ENCODE results near the gene SPACDR.
"Not testable (repeated sequence)": the region's sequence is repeated elsewhere in the genome, so short reads cannot be mapped to it uniquely, and the experiment has no call there.

The SPACDR gene

DNA sequence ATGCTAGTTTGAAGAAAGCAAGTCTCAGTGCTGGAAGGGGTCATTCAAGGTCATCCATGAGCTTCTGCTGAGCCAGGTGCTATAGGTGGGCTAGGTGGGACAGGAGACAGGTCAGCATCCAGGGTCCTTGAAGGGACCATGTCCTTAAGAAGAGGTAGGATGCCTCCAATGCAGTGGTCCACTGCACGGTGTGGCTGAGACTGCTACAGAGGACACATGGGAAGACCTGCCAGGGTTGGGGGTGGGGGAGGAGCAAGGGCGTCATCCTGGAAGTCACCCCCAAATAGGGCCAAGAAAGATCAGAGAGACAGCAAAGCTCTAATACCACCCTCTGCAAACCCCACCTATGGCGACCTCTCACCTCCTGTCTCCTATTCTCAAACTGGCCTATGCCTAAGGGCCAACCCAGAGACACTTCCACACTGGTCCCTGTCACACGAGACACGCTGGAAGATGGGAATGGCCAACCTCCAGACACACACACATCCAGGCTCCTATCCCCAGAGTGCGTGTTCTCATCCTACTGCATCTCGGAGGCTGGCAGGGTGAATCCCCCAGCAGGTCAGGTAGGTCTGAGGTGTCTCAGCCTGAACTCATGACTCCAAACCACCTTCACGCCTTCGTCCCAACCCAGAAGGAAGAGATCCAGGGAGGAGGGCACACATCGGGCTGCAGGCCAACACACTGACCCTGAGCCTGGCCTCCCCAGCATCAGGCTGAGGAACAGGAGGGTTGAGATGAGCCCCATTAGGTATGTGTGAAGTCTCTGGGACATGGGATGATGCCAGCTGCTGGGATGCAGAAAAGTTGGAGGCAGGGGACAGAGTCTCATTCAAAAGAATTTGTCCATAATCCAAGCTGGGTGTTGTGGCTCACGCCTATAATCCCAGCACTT, 22.2 kb downstream of the SPACDR start:
- DNase-seq, result no peak

DNA sequence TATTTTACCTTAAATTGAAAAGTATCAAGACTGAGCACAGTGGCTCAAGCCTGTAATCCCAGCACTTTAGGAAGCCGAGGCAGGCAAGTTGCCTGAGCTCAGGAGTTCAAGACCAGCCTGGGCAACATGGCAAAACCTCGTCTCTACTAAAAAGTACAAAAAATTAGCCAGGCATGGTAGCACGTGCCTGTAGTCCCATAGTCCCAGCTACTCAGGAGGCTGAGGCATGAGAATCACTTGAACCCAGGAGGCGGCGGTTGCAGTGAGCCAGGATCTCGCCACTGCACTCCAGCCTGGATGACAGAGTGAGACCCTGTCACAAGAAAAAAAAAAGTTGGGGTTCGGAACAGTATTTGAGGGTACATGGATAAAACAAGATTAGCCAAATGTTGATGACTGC, 24.8 kb downstream of the SPACDR start:
- in situ Hi-C loops (cut with MboI; ENCODE audit: low pct_unique_long_range_greater_than_20kb, low sequenced_read_pairs); DNase-seq: not testable (repeated sequence)

More for the DNA sequence above, 22.2 kb downstream of the SPACDR start:
- in situ Hi-C loops (cut with MboI; ENCODE audit: low pct_unique_long_range_greater_than_20kb, low sequenced_read_pairs), result no loop called here

- in situ Hi-C loops (cut with MboI; ENCODE audit: low pct_unique_long_range_greater_than_20kb, low sequenced_read_pairs); DNase-seq: not testable (repeated sequence)
Measured at GRCh38 chr7:100438731-100439130, 25.3 kb downstream of the SPACDR start.

- in situ Hi-C loops (cut with MboI; ENCODE audit: low pct_unique_long_range_greater_than_20kb, low sequenced_read_pairs), result no loop called here
- DNase-seq, result no peak
Measured at GRCh38 chr7:100438172-100438571, 25.9 kb downstream of the SPACDR start.

GRCh38 chr7:100437150-100438100, 26.6 kb downstream of the SPACDR start:
- no peak for DNase-seq
- in situ Hi-C loops (cut with MboI; ENCODE audit: low pct_unique_long_range_greater_than_20kb, low sequenced_read_pairs), result no loop called here

- peak; percentile 34 for DNase-seq
- in situ Hi-C loops (cut with MboI; ENCODE audit: low pct_unique_long_range_greater_than_20kb, low sequenced_read_pairs), result no loop called here
Measured at GRCh38 chr7:100435401-100436304, 28.4 kb downstream of the SPACDR start.

GRCh38 chr7:100434297-100435144, 29.5 kb downstream of the SPACDR start:
- in situ Hi-C loops (cut with MboI; ENCODE audit: low pct_unique_long_range_greater_than_20kb, low sequenced_read_pairs), result no loop called here
- DNase-seq, result no peak

DNA sequence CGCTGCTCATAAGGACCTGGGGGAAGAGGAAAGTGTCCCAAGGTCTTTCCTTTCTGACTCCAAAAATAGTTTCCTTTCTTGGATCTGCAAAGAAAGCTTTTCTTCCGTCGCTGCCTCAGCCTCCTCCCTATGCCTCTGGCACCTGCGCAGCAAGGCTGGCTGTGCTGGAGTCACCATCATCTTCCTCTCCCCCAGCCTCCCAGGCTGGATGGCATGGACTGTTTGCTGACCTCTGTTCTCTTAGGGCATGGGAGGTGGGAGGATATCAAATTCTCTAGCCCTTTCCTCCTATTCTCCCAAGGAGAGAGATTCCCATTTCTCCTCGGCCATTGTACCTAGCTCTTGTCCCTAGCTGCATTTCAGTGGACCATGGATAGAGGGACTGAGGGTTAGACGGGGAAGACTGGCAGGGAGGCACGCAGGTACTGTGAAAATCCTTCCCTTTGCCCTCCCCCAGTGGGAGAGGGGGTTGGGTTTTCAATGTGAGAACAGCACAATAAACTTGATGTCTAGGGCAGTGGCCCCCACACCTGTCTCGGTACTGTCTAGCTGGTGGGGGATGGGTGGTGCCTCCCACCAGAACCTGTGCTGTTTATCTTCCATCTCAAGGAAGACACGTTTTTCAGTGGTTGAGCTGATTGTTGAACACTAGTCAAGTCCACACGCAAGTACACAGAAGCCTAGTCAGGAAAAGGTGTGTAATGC, 30.3 kb downstream of the SPACDR start:
- in situ Hi-C loops (cut with MboI; ENCODE audit: low pct_unique_long_range_greater_than_20kb, low sequenced_read_pairs), result no loop called here
- no peak for DNase-seq

GRCh38 chr7:100433276-100433591, 30.8 kb downstream of the SPACDR start:
- in situ Hi-C loops (cut with MboI; ENCODE audit: low pct_unique_long_range_greater_than_20kb, low sequenced_read_pairs), result no loop called here
- no peak for DNase-seq

DNA sequence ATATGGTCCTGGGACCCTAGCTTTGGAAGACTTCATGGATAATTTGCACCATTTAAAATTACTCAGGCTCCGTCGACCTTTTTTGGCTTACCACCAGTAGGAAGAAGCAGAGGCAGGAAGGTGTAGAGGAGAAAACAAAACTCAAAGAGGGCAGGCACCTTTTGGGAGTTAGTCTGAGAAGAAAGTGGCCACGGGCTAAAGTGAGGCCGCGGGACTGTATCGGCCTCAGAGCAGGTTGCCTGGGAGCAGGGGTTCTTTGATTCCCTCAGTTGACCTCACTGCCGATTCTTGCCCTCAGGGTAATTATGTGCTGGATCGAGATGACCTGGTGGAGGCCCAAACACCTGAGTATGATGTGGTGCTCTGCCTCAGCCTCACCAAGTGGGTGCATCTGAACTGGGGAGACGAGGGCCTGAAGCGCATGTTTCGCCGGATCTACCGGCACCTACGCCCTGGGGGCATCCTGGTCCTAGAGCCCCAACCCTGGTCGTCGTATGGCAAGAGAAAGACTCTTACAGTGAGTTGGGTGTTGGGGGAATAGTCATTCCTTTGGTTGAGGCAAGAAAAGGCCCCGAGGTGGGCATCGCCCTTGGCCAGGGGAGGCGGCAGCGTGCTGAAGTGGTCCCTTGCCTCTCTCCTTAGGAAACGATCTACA, 31.3 kb downstream of the SPACDR start:
- in situ Hi-C loops (cut with MboI; ENCODE audit: low pct_unique_long_range_greater_than_20kb, low sequenced_read_pairs), result no loop called here

DNA sequence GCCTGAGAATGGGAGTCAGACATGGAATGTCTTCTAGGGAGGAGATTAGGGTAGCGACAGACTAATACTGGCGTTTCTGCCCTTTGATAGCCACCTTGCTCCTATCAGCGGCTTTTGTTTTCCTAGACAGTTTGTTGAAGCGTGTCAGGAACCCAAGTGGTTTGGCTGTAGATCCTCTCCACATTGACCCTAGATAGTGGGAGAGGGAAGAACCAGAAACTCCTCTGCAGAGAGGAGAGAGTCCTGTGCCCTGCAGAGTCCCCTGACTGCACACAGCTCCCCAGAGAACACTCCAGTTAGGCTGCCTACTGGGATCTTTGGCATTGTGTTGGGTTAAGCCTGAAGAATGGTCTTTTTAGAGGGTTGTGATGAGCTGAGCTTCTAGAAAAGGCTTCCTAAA, 32.0 kb downstream of the SPACDR start:
- DNase-seq, result no peak
- in situ Hi-C loops (cut with MboI; ENCODE audit: low pct_unique_long_range_greater_than_20kb, low sequenced_read_pairs), result no loop called here

More for the DNA sequence above, 31.3 kb downstream of the SPACDR start:
- no peak for DNase-seq

GRCh38 chr7:100431286-100431735, 32.7 kb downstream of the SPACDR start:
- in situ Hi-C loops (cut with MboI; ENCODE audit: low pct_unique_long_range_greater_than_20kb, low sequenced_read_pairs), result no loop called here
- no peak for DNase-seq

GRCh38 chr7:100430493-100431285, 33.4 kb downstream of the SPACDR start:
- in situ Hi-C loops (cut with MboI; ENCODE audit: low pct_unique_long_range_greater_than_20kb, low sequenced_read_pairs), result no loop called here
- no peak for DNase-seq

GRCh38 chr7:100429637-100430492, 34.2 kb downstream of the SPACDR start, which contains the start of gene MEPCE:
MEPCE (plus strand) TSS chr7:100429831; CDS start chr7:100430019, 188 bp downstream.
- DNase-seq, result peak; percentile 96
- in situ Hi-C loops (cut with MboI; ENCODE audit: low pct_unique_long_range_greater_than_20kb, low sequenced_read_pairs), result no loop called here

- peak; percentile 100 for DNase-seq
- in situ Hi-C loops (cut with MboI; ENCODE audit: low pct_unique_long_range_greater_than_20kb, low sequenced_read_pairs), result no loop called here
Measured at GRCh38 chr7:100428967-100429636, 35.0 kb downstream of the SPACDR start.

Data from KBM-7 (cell line).